Choroid plexus epithelial cell (primary cell): ENCODE data around the gene RBFOX2.

ENCODE experiments used
- DNase-seq: peaks from one replicate; pipeline ENCODE4 v3.0.0-alpha.2; 2010; ENCODE audit warnings: low read depth
- H3K4me3 ChIP-seq: 2 replicates; pipeline ENCODE4 v1.5.1; 2011; ENCODE audit warnings: low read depth, mild to moderate bottlenecking, control low read depth, low read length, moderate library complexity
- TF ChIP-seq, protein P1 (sequence below): conservative IDR thresholded peaks from 2 replicates; pipeline ENCODE4 v1.5.1; 2011; ENCODE audit warnings: low read depth, mild to moderate bottlenecking, control low read depth, inconsistent platforms, low read length, moderate library complexity

RBFOX2 gene

DNA sequence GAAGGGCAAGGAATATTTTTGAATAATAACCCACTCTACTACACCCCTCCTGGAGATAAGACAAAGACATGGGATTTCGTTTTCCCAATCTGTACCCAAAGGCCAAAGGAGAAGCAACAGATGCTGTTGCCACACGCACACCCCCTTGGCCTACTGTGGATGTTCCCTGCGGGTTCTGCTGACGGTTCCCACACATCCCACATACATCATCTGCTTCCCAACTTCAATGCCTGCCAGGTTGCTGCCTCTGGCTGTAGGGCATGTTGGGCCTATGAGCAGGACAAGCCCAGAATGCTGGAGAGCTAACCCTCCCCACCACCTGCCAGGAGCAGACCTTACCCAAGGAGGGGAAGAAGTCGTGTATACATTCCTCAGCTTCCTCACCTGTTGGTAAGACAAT is 13.6 kb upstream of the RBFOX2 start:
- TF ChIP-seq, protein P1, sequence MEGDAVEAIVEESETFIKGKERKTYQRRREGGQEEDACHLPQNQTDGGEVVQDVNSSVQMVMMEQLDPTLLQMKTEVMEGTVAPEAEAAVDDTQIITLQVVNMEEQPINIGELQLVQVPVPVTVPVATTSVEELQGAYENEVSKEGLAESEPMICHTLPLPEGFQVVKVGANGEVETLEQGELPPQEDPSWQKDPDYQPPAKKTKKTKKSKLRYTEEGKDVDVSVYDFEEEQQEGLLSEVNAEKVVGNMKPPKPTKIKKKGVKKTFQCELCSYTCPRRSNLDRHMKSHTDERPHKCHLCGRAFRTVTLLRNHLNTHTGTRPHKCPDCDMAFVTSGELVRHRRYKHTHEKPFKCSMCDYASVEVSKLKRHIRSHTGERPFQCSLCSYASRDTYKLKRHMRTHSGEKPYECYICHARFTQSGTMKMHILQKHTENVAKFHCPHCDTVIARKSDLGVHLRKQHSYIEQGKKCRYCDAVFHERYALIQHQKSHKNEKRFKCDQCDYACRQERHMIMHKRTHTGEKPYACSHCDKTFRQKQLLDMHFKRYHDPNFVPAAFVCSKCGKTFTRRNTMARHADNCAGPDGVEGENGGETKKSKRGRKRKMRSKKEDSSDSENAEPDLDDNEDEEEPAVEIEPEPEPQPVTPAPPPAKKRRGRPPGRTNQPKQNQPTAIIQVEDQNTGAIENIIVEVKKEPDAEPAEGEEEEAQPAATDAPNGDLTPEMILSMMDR = no peak
- no peak overlapping the region for H3K4me3 ChIP-seq
- no peak for DNase-seq

DNA sequence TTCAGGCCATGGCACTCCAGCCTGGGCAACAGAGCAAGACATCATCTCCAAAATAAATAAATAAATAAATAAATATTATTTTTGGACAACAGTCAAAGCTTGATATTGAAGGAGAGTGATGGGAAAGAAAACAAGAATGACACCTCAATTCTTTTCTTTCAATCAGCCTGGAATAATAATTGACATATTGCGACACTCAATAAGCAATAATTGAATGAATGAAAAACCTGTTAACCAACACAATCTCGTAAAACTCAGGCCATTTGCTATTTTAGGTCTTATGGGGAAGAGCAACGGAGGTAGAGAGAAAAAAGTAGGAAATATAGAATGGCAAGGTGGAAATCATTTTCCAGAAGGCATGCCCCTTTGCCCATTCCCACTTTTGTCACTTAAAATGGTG is 10.5 kb upstream of the RBFOX2 start:
- no peak overlapping the region for H3K4me3 ChIP-seq
- TF ChIP-seq, protein P1 = no peak
- DNase-seq = no peak

DNA sequence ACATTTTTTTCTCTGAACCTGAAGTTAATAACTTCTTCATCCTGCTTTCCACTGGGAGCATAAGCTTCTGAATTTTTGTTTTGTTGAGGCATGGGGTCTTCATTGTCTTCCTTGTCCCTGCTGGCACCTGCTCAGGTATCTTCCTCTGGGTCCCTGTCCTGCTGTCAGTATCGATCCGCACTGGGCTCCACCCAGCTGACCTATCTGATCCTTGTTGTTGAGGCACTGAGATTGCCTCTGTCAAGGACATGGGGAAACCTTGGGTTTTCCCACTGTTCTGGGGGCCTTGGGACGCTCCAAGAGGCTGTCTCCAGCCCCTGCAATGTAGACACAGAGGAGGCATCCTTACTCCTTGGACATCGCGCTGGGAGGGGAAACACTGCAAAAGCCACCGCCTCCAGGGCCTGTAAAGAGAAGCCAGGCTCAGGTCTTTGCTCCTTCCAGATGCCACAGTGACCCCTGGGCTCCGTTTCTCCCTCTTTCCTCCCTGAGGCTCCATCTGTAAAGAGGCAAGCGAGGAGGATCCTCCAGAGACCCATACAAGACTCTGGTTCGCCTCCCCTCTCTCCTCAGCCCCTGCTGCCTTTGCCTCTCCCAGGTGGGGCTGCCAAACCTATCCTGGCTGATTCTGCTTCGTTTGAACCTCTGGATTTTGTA is 8.6 kb upstream of the RBFOX2 start:
- DNase-seq = no peak
- TF ChIP-seq, protein P1 = no peak
- H3K4me3 ChIP-seq = no peak overlapping the region

DNA sequence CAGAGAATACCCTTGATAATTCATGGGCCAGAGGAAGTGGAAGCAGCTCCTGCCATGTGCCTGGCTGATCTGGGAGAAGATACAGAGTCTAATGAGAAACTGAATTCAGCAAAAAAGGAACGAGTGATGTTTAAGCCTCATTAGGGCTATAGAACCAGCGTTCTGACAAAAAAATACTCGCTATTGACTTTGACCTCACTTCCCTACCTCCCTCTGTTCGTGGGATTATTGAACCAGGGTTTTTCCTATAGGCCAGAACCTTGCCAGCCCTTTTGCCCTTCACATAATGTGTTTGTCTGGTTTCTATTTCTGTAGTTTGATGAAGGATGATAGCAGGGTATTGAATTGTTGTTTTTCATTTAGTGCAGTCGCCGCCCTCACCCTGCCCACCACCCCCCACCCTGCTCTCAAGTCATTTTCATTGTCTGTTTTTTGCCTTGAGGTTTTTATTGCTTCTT is 7.6 kb upstream of the RBFOX2 start:
- DNase-seq = no peak
- TF ChIP-seq, protein P1 = no peak
- H3K4me3 ChIP-seq = no peak overlapping the region

DNA sequence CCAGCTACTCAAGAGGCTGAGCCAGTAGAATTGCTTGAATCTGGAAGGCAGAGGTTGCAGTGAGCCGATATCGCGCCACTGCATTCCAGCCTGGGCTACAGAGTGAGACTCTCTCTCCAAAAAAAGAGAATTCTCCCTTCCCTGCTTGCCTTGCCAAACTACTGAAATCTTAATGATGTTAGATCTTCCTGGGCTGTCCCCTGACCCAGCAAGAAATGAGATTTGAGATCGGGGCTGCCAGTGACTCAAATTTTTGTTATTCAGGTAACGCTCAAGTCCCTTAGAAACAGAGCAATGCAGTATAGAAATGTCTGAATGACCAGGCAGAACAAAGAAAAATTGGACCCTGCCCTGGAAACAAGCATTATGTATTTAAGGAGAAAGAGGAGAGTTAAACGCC is 4.0 kb upstream of the RBFOX2 start:
- TF ChIP-seq, protein P1 = no peak
- DNase-seq = no peak
- H3K4me3 ChIP-seq = no peak overlapping the region

DNA sequence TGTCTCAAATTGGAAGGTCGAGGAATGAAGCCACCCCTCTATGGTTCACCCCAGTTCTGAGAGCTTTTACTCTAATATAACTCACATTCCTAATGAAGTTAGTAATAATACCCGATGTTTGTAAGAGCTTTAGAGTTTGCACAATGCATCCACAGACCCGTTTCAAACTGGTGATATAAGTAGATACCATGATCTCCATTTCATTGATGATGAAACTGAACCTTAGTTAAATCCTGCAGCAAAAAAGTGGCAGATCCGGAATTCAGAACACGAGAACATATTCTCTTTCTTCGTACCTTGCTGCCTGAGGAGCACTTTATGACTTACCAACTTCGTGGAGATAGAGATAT is 757 bp upstream of the RBFOX2 start:
- TF ChIP-seq, protein P1 = no peak
- DNase-seq = no peak
- H3K4me3 ChIP-seq = peak overlapping the region; percentile 84

DNA sequence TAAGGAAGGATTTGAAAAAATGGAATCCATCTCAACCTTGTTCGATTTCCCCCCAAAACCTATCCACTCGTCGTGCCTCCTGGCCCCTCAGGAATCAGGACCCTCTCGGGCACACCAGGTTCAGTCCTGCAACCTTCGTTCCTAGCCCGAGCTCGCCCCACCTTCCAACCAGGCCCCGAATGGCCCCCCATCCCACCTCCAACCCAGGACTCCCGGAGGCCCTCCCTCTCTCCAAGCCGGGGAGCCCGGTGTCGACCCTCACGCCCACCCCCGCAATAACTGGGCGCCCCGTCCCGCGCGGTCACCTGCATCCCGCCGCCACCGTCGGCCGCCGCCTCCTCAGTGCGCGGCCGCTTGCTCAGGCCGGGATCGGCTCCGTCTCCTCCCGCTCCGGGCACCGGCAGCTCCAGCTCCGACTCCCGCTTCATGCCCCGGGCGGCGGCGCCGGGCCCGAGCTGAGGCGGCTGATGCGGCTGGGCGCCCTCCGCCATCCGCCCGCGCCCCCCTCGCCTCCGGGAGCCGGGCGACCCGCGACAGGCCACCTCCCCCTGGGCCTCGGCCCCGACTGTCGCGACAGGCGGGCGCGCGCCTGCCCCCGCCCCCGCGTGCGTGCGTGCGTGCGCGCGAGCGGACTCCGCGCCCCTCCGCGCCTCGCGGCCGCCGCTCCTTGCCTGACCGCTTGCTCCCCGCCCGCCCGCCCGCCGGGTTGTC is 534 bp downstream of the RBFOX2 start:
- TF ChIP-seq, protein P1 = no peak
- no peak for DNase-seq
- H3K4me3 ChIP-seq = peak overlapping the region; percentile 84
